Thoracic aorta (tissue), 2 donors: Measurements from ENCODE around the gene YJEFN3. TPM values are rescaled to one million over a fixed set of nuclear protein-coding genes. Genes with fewer than 3 reads are reported as not detected.

Source experiments
- ATAC-seq: fragments of 150-250 bp; one replicate; pipeline ENCODE4 v1.8.0; 2017; ENCODE audit warnings: low read depth; ENCODE audit not compliant: insufficient number of reproducible peaks, low FRiP score
- DNase-seq: peaks from one replicate; pipeline ENCODE4 v3.0.0-alpha.2; 2020; ENCODE audit warnings: low spot score
- H3K27ac ChIP-seq, 2 donors: fragments of 200-600 bp; sonication (generic); 1 replicate in 1 of 2; 2 replicates in 1 of 2; pipeline ENCODE4 v1.5.1; 2016; ENCODE audit warnings: mild to moderate bottlenecking in 2 of 2, moderate library complexity in 2 of 2
- H3K27me3 ChIP-seq: fragments of 200-600 bp; sonication (generic); replicated peaks from 2 replicates; pipeline ENCODE4 v1.6.0; 2016; ENCODE audit warnings: mild to moderate bottlenecking; ENCODE audit not compliant: insufficient read depth
- H3K36me3 ChIP-seq: fragments of 200-600 bp; sonication (generic); one replicate; pipeline ENCODE4 v1.5.1; 2016
- H3K4me1 ChIP-seq, 2 donors: fragments of 200-600 bp; sonication (generic); 1 replicate in 1 of 2; 2 replicates in 1 of 2; pipeline versions ENCODE4 v1.5.1 to v1.6.0; 2016; ENCODE audit warnings: low read depth in 2 of 2, mild to moderate bottlenecking in 1 of 2; ENCODE audit not compliant: control insufficient read depth in 1 of 2
- H3K4me3 ChIP-seq: fragments of 200-600 bp; sonication (generic); 2 replicates; pipeline ENCODE4 v1.5.1; 2016; ENCODE audit warnings: mild to moderate bottlenecking
- H3K9me3 ChIP-seq: fragments of 200-600 bp; sonication (generic); 2 replicates; pipeline ENCODE4 v1.5.1; 2016
- CTCF ChIP-seq: fragments of 200-600 bp; sonication (generic); IDR thresholded peaks from one replicate; pipeline ENCODE4 v1.5.1; 2019; ENCODE audit warnings: antibody characterized with exemption
- total RNA-seq, 2 donors: library from RNA; depleted of rRNA; stranded (reverse); fragments of >200 nt; gene quantifications; one replicate each; pipeline versions ENCODE4 v1.1.0 to v1.2.3, GENCODE V29; 2016

The YJEFN3 gene
- total RNA-seq, 2 donors from 2014 or later: 2.0 to 7.9 TPM

DNA sequence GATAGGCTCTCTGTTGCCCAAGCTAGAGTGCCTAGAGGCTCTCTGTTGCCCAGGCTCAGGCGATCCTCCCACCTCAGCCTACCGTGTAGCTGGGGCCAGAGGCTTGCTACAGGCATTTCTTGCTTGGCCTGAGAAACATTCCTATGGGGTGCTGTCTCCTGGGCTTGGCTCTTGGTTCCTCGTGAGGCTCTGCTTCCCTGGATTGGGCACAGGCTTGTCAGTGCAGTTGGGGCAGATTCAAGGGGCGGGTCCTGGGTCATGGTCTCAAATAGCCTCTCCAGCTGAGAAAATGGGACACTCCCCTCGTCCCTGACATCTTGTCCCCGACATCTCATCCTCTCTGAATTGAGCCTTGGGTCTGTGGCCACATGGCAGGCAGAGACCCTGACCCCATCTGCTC lies 18.3 kb upstream of the YJEFN3 start:
- no peak overlapping the region for H3K4me3 ChIP-seq
- no peak overlapping the region for H3K27ac ChIP-seq
- ATAC-seq (no peak), DNase-seq (no peak)
- no peaks in the 10 kb centered on the region for H3K27me3 ChIP-seq
- no peaks in the 10 kb centered on the region for H3K9me3 ChIP-seq
- no peak for TF ChIP-seq CTCF
- peaks cover 7% of the 10 kb centered on the region for H3K36me3 ChIP-seq
- H3K4me1 ChIP-seq: peaks cover 2 to 23% of the 10 kb centered on the region in 2 donors

GRCh38 chr19:19513682-19514081 lies 15.0 kb upstream of the YJEFN3 start:
- peaks cover 13 to 34% of the 10 kb centered on the region in 2 donors for H3K4me1 ChIP-seq
- H3K9me3 ChIP-seq: no peaks in the 10 kb centered on the region
- H3K4me3 ChIP-seq: peak overlapping the region; percentile 60
- ATAC-seq (no peak), DNase-seq (no peak)
- no peak for TF ChIP-seq CTCF
- H3K27me3 ChIP-seq: no peaks in the 10 kb centered on the region
- no peaks in the 10 kb centered on the region for H3K36me3 ChIP-seq
- peak overlapping the region in 1 of 2 donors; percentile 32 for H3K27ac ChIP-seq

GRCh38 chr19:19514215-19514657 lies 14.5 kb upstream of the YJEFN3 start:
- DNase-seq: no peak
- Histone ChIP-seq H3K36me3 (no peaks in the 10 kb centered on the region), H3K4me1 (peaks cover 13 to 38% of the 10 kb centered on the region in 2 donors), H3K4me3 (peak overlapping the region; percentile 60), H3K9me3 (no peaks in the 10 kb centered on the region), H3K27me3 (no peaks in the 10 kb centered on the region), H3K27ac (peak overlapping the region in 1 of 2 donors; percentile 32)
- no peak for ATAC-seq
- no peak for TF ChIP-seq CTCF

GRCh38 chr19:19514881-19515641 lies 13.7 kb upstream of the YJEFN3 start, which contains the start of gene TSSK6:
Gene TSSK6, minus strand, starts transcription at chr19:19515548. Its CDS starts 121 bp downstream, at chr19:19515427.
- Histone ChIP-seq H3K4me3 (peak within 1 kb of the TSS; percentile 85), H3K27ac (peak within 1 kb of the TSS; percentile 75 to 81), H3K27me3 (no peaks in the 10 kb centered on the region), H3K36me3 (no peaks in the 10 kb centered on the region), H3K9me3 (no peaks in the 10 kb centered on the region), H3K4me1 (peaks cover 13 to 43% of the 10 kb centered on the region in 2 donors)
- no peak for TF ChIP-seq CTCF
- ATAC-seq: no peak
- no peak for DNase-seq

GRCh38 chr19:19515642-19516519 lies 12.8 kb upstream of the YJEFN3 start, which contains the start of gene NDUFA13:
Gene NDUFA13, plus strand, starts transcription at chr19:19516225. Its CDS starts 14 bp downstream, at chr19:19516239.
- no peaks in the 10 kb centered on the region for H3K9me3 ChIP-seq
- ATAC-seq (peak; percentile 80), DNase-seq (peak; percentile 65)
- H3K27me3 ChIP-seq: no peaks in the 10 kb centered on the region
- TF ChIP-seq CTCF: no peak
- H3K4me3 ChIP-seq: peak within 1 kb of the TSS; percentile 85
- no peaks in the 10 kb centered on the region for H3K36me3 ChIP-seq
- peak within 1 kb of the TSS; percentile 75 to 81 for H3K27ac ChIP-seq
- H3K4me1 ChIP-seq: peaks cover 13 to 43% of the 10 kb centered on the region in 2 donors
